Effector CD4-positive, alpha-beta T cell (primary cell): Measurements from ENCODE around the gene MAST4.

Experiments used
- DNase-seq: peaks from one replicate; pipeline ENCODE4 v3.0.0-alpha.2; 2020

Gene MAST4

GRCh38 chr5:67027171-67027570 lies 431.0 kb downstream of the MAST4 start:
- DNase-seq, result no peak

DNA sequence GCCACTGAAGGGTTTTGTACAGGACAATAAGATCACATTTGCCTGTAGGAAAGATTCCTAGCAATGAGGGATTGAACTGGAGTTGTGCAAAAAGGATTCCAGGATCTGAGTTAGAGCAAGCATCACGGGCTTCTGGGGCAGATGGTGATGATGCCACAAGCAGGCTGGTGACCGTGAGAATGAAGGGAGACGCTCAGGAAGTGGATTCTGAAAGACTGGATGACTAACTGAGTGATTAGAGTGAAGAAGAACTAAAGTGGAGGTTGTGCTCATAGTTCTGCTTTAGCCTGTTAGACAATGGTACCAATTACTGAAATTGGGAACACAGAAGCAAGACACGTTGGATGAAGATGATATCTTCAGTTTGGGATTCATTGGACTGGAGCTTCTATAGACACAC lies 432.2 kb downstream of the MAST4 start:
- no peak for DNase-seq

DNA sequence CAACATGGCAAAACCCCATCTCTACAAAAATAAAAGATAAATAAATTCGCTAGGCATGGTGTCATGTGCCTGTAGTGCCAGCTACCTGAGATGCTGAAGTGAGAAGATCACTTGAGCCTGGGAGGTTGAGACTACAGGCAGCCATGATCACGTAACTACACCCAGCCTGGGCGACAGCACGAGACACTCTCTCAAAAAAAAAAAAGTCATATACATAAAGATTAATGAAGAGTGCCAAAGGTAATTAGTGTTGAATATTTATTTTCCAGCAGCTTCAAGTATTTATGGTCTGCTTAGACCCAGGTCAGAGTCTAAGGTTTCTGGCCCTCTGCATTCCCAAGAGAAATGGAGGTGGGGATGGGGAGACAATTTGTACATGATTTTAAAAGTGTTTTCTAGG lies 432.7 kb downstream of the MAST4 start:
- DNase-seq, result no peak

DNA sequence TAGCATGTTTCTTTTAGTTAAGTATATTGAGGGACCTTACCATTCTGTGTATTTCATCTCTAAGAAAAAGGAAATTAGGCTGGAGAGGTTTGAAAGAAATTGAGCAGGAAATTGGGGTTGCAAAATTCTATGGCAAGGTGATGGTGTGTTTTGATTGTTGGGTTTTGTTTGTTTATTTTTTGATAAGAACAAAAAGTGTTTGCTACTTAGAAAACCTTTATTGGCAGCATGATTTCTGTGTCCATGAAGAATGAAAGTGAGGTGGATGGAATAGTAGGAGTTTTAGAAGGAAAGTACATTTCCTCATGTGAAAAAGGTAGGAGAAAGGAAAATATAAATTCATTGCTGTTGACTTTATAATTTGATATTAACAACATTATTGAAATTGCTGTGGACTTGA lies 433.3 kb downstream of the MAST4 start:
- DNase-seq, result no peak

DNA sequence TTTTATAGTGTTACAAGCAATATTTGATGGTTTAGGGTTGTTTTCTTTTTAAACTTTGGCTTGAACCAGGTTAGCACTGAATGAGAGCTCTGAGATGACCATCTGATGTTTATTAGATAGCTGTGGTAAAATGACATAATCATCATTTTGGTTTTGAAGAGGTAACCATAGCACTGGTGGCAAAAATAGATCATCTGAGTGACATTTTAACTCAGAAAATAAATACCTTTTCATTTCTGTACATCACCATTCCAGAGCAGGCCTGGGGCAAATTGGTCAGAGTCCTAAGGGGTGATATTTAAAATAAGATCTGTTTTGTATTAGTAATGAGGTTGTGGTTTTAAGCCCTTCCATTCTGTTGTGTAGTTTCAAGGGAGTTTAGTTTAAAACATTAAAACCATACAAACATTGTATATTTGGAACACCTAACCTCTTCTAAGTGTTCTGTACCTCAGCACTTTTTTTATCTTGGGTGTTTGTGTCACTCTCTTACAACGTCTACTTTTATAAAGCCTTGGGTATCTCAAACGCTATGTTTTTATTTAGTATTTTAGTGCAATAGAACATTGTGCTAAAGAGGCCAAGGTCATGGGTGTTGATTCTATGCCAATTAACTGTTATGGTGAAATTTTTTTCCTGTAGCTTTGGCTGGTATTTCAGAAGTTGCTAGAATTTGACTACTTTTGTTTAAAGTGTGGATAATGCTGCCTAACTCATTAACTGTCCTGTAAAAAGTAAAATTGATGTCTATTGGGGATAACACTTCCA lies 434.3 kb downstream of the MAST4 start:
- DNase-seq, result no peak

GRCh38 chr5:67031057-67031443 lies 434.9 kb downstream of the MAST4 start:
- DNase-seq, result no peak

GRCh38 chr5:67031692-67032091 lies 435.5 kb downstream of the MAST4 start:
- no peak for DNase-seq

DNA sequence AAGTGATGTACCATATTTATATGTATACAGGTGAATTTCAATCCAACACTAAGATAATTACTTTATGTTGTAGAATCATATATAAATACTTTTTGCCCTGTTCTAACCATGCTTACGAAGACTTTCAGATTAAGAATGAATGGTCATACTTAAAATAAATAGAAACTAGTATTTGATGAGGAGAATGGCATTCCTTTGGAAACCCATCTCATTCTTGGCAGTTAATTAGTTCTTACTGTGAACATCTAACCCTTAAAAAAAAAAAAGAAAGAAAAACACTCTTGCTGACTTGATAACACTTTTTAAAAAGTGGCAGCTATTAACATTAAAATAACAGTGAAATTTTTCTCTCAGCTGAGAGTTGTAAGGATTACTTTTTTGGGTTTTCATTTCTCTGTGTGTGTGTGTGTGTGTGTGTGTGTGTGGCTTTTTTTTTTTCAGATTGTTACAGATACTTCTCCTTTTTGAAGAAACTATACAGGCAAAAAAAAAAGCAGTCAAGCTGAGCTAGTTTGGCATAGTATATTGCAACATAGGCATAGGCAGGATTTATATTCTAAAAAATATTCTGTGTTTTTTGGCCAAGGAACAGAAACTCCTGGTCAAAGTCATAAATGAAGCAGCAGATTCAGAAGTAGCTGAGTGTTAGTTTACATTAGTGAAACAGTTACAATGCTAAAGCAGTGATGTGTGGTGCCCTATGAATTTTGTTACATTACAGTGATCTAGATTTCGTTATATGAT lies 436.9 kb downstream of the MAST4 start:
- no peak for DNase-seq

- no peak for DNase-seq
Observed at GRCh38 chr5:67033880-67034651, 437.9 kb downstream of the MAST4 start.

DNA sequence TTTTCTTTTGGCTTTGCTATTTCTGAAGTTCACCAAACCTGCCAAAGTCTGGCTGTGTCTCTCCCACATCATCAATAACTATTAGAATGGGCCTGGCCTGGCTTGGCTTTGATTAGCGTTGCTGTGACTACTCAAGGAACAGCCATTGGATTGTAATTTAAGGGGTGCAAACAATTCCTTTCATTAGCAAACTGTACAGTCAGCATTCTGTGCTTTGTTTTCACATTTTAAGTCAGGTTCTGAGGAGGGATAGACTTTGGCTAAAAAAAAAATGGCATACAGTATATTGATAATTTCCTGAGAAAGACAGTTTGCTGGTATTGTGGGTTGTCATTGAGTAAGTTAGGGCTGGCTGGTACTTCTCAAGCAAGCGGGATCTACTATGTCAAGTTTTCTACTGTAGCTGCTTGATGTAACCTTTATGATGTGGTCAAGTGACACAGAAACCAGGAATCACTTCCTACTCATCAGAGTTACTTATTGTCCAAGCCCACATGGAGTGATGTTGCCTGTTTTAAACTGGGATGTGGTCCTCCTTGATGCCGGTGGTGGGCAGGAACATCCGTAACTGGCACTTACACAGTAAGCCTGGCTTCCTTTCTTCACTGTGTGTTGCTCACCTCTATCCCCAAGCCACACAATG lies 439.0 kb downstream of the MAST4 start:
- no peak for DNase-seq

DNA sequence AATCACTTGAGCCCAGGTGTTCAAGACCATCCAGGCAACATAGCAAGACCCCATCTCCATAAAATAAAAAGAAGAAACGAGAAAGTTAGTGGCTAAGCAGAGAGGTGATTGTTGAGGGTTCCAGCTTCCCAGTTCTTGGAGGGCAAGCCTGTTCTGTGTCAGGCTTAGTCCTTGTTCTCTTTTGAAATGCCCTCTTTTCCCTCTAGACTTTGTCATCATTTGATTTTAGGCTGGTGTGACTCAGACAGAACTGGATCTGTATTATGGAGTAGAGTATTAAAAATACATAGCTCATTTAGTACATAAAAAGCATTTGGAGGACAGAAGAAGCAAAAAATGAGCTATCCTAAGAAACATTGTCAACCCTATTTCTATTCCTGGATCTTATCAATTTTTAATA lies 441.0 kb downstream of the MAST4 start:
- DNase-seq, result no peak

DNA sequence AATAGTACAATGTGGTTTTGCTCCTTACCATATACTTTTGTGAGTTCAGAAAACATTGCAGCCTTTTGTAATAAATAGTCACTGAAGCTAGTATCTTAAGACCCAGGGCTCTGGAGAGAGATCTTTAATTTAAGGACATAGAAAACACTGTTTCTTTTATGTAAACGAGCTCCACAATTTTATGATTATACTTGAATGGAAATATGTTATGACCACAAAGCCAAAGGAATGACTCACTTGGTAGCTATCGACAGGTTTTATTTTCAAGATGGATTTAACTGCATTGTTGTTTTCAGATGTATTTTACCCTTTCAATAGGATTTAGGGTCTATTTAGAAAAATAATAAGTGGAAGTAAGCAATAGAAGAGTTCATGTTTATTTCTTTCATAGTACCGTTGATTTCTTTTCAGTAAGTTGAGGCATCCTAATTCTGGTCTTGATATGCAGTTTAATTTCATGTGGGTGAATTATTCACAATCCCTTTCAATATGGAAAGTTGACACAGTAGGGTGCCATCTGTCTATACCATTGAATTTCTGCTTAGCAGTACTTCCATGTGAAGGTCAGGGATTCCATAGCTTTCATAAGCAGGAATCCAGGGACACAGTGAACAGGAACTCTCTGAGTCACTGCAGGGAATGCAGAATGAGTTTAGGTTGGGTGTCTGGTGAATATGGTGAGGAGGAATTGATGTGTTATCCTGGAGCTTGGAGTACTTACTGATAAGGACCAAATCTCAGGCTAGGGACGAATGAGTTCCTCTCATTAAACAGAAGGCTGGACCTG lies 442.8 kb downstream of the MAST4 start:
- DNase-seq, result no peak

- DNase-seq, result no peak
Observed at GRCh38 chr5:67042176-67043003, 446.2 kb downstream of the MAST4 start.

GRCh38 chr5:67043796-67044511 lies 447.8 kb downstream of the MAST4 start:
- no peak for DNase-seq

DNA sequence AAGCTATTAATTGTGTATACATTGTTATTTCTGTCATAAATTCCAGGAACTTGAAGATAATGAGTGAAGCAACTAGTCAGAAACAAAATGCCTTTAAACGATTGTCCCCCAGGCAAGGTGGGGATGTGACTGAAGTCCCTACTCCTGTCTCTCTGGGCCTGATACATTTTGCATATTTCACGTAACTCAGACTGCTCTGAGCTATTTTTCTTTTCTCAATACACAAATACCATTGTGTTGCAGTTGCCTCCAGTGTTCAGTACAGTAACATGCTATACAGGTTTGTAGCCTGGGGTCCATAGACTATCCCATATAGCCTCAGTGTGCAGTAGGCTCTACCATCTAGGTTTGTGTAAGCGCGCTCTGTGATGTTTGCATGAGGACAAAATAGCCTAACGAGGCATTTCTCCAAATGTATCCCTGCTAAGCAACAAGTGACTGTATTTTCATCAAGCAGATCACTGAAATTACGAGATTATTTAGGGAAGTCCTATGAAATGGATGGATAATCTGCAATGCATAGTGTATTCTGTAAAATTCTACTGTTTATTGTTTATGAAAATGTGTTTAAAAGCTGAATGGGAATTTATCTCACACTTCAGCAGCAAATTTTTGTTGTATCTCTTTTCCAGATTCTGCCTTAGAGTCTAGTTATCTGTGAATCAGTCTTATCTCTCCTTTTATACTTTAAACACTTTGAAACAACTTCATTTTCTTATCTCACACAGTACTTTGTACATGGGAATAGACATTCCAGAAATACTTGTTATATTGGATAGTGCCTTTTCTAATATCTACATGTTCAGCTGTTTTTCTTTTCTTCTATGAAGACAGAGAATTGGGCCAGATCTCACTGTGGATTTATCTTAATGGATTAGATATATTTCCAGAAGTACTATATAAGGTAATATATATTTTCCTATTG lies 449.9 kb downstream of the MAST4 start:
- DNase-seq, result no peak

DNA sequence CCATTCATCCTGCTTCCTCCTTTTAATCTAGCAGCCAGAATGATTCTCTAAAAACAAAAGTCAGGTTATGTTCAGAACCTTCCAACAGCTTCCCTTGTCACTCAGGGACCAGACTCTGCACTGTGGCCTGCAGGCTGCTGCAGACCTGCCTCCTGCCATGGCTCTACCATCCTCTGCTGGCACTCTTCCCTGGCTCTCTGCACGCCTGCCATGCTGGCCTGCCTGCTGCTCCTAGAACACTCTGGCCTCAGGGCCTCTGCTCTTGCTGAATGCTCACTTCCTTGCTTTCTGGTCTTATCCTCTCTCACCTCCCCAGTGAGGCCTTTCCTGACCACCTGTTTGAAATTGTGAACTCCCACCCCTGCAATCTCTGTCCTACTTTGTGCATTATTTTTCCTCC lies 451.0 kb downstream of the MAST4 start:
- no peak for DNase-seq

DNA sequence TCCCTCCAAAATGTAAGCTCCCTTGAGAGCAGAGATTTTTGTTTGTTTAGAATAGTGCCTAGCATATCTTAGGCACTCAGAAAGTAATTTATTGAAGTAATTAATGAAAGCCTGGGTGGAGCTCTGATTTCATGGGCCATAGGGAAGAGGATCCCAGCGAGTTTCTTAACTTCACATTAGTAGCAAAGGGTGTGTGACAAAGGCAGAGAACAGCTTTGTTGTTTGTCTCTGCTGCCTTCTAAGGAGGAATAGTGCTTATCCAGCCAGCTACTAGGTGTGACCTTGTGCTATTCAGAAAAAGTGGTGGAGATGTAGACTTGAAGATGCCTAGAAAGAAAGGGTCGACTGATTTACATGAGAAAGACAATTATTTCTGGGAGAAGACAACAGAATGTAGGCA lies 451.4 kb downstream of the MAST4 start:
- DNase-seq, result no peak

DNA sequence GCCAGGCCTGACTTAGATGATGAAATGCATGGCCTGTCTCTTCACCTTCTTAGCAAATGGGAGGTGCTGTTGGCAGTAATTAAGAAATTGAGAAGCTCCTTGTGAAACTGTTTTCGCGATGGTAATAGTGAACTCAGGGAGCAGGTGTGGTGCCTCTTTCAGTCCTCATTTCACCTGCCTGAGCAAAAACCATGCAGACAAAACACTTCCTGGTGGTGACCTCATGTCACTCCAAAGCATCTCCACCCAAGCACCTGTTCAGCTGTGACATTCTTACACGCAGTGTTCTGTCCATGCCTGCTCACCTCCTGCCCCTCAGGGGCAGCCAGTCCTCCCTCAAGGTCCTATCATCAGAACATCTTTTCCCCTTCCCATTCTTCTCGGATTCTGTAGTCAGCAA lies 453.9 kb downstream of the MAST4 start:
- DNase-seq, result no peak

GRCh38 chr5:67050635-67051034 lies 454.4 kb downstream of the MAST4 start:
- DNase-seq, result no peak

DNA sequence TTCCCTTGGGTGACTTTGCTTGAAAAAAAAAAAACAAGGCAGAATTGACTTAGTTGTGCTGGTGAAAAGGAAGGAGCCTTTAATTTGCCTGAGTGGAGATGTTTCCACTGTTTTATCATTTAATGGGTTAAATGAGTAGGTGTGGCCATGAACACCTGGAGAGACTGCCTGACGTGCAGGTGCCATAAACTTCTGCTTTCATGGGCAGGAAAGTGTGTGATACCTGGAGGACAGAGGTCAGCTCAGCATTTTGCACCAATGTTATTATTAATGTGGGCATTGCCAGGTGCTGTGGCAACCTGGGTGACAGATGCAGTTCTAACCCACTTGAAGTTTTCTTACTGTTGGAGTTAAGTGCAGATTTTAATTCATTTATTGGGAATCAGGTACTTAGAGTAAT lies 455.0 kb downstream of the MAST4 start:
- DNase-seq, result no peak
